Heart left ventricle (tissue), 16 donors: ENCODE measurements around the gene RPL38. TPM values are rescaled to one million over a fixed set of nuclear protein-coding genes. Genes with fewer than 3 reads are reported as not detected.

ENCODE experiments used
- ATAC-seq, 4 donors: fragments of 200-7000 bp; cut with Tn5 transposase; one replicate each; pipeline ENCODE4 v1.9.1; 2020 to 2022; ENCODE audit warnings: moderate library complexity in 4 of 4, mild to moderate bottlenecking in 3 of 4, moderate number of reproducible peaks in 1 of 4
- DNase-seq, 5 donors: peaks; one replicate each; pipeline ENCODE4 v3.0.0-alpha.2; 2020
- H3K27ac ChIP-seq, 12 donors: fragments of 200-600 bp; sonication (generic) in 4 of 12; one replicate each; pipeline versions ENCODE4 v1.5.0 to v1.8.0; 2016 to 2022; ENCODE audit warnings: mild to moderate bottlenecking in 2 of 12
- H3K27me3 ChIP-seq, 9 donors: fragments of 200-600 bp; sonication (generic) in 2 of 9; one replicate each; pipeline versions ENCODE4 v1.5.1 to v1.8.0; 2016 to 2022; ENCODE audit warnings: mild to moderate bottlenecking in 3 of 9
- H3K36me3 ChIP-seq, 9 donors: fragments of 200-600 bp; sonication (generic) in 2 of 9; one replicate each; pipeline versions ENCODE4 v1.5.0 to v1.8.0; 2018 to 2022; ENCODE audit warnings: mild to moderate bottlenecking in 2 of 9
- H3K4me1 ChIP-seq, 12 donors: fragments of 200-600 bp; sonication (generic) in 4 of 12; one replicate each; pipeline versions ENCODE4 v1.5.0 to v1.8.0; 2016 to 2022; ENCODE audit warnings: mild to moderate bottlenecking in 3 of 12
- H3K4me3 ChIP-seq, 12 donors: fragments of 200-600 bp; sonication (generic) in 4 of 12; one replicate each; pipeline versions ENCODE4 v1.5.0 to v1.8.0; 2017 to 2022; ENCODE audit warnings: mild to moderate bottlenecking in 9 of 12, moderate library complexity in 4 of 12
- H3K9me3 ChIP-seq, 12 donors: fragments of 200-600 bp; sonication (generic) in 4 of 12; one replicate each; pipeline versions ENCODE4 v1.5.0 to v1.8.0; 2016 to 2022; ENCODE audit warnings: mild to moderate bottlenecking in 1 of 12
- POLR2A ChIP-seq, 2 donors: fragments of 450-650 bp; IDR thresholded peaks; one replicate each; pipeline ENCODE4 v1.6.1; 2017; ENCODE audit warnings: antibody characterized with exemption in 2 of 2, mild to moderate bottlenecking in 2 of 2, moderate library complexity in 2 of 2
- WGBS, 4 donors: extraction: QIAGEN DNeasy Blood & Tissue Kit in 2 of 4; methylation state at CpG; one replicate each; pipeline versions ENCODE4 v1.1.5 to v1.1.7; 2013 to 2018; 5-methylcytosine and 5-hydroxymethylcytosine counted together
- intact Hi-C, 10 donors: fragments of 100-400 bp; cut with DNase I; formaldehyde crosslinking; loops; one replicate each; pipeline versions ENCODE4 v1.11.1 to v1.14.2; 2022
- polyA plus RNA-seq, 2 donors: library from polyadenylated mRNA; stranded (reverse); fragments of 200-250 nt; gene quantifications; one replicate each; pipeline ENCODE4 v1.2.3, GENCODE V29; 2013
- total RNA-seq, 9 donors: library from RNA; depleted of rRNA in 2 of 9; stranded (reverse); fragments of >200 nt in 2 of 9; fragmentation: NEBNext Ultra II Directional in 3 of 9; extraction: Animal tissue kit (Norgen Biotek cat#: 25700) in 3 of 9; gene quantifications; one replicate each; pipeline versions ENCODE4 v1.1.0 to v1.2.4, GENCODE V29; 2016 to 2023
- TF ChIP-seq, protein P1 (sequence below), 12 donors: fragments of 200-600 bp; sonication (generic) in 4 of 12; IDR thresholded peaks; one replicate each; pipeline versions ENCODE4 v1.5.0 to v1.8.0; 2018 to 2022; ENCODE audit warnings: antibody characterized with exemption in 12 of 12, mild to moderate bottlenecking in 5 of 12
- donor health status: ischemic (EF 13 %, LVEDD 7.1; RV severe dilation, severe dysfunction).
- donor health status: healthy with polysubstance abuse.
- donor health status: DM: no; HTN: yes; CAD: no.
- donor health status: DM: no; HTN: no; CAD: no.
- donor health status: ischemic (EF 25% LVEDD 6.9; RV normal size, moderate dysfunction).
- donor health status: ischemic (EF 25% LVEDD 5.7; RV mildly dilated, moderate dysfunction).
- donor health status: healthy.
- donor health status: DM: yes; HTN: yes; CAD: no.
- donor health status: ischemic (EF 35%, LVEDD 5.7; RV mildly dilated, moderate dysfunction).
- donor health status: nonischemic (EF 11% LVEDD 7.7; RV severe dilation, severe dysfunction).
- donor health status: DM: yes; HTN: yes; CAD: no.
- donor health status: PGD.
- donor health status: ischemic (EF 29% LVEDD 5.4; RV normal size, mild dysfunction).
- donor health status: nonischemic (EF 23%, LVEDD 6.1; RV moderate dilation, normal function).

RPL38 gene
- total and polyA plus RNA-seq, 11 donors, result 244 to 1,830 (median 740) TPM

DNA sequence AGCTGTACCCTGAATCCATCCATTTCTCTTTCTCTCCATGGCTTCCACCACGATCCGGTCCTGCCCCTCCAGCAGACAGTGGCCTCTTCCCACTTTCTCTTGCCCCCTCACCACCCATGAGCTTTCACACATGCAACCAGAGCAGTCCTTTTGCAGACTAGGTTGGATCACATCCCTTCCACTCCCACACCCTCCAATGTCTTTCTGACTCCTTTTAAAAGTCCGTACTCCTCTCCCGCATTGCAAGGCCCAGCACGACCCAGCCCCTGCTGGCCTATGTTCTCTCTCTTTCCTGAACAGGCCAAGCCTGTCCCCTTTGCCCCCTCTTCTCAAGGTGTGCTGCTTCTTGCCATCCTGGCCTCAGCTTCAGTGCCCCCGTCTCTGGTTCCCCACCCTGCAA lies 48.1 kb downstream of the RPL38 start:
- Histone ChIP-seq H3K4me1 (no peaks in the 10 kb centered on the region), H3K27me3 (no peaks in the 10 kb centered on the region), H3K27ac (no peak overlapping the region), H3K36me3 (peaks cover 0 to 47% (median 22%) of the 10 kb centered on the region in 9 donors), H3K4me3 (no peak overlapping the region), H3K9me3 (no peaks in the 10 kb centered on the region)
- intact Hi-C loops, result no loop called here
- DNase-seq, result no peak
- no peak for TF ChIP-seq POLR2A (IDR thresholded peaks at IDR 0.05)
- TF ChIP-seq, protein P1, sequence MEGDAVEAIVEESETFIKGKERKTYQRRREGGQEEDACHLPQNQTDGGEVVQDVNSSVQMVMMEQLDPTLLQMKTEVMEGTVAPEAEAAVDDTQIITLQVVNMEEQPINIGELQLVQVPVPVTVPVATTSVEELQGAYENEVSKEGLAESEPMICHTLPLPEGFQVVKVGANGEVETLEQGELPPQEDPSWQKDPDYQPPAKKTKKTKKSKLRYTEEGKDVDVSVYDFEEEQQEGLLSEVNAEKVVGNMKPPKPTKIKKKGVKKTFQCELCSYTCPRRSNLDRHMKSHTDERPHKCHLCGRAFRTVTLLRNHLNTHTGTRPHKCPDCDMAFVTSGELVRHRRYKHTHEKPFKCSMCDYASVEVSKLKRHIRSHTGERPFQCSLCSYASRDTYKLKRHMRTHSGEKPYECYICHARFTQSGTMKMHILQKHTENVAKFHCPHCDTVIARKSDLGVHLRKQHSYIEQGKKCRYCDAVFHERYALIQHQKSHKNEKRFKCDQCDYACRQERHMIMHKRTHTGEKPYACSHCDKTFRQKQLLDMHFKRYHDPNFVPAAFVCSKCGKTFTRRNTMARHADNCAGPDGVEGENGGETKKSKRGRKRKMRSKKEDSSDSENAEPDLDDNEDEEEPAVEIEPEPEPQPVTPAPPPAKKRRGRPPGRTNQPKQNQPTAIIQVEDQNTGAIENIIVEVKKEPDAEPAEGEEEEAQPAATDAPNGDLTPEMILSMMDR (IDR thresholded peaks at IDR 0.05), result no peak
- WGBS, 4 donors, result 88 to 93% (median 90%) methylated on average over 6 of the region's 6 CpGs
- ATAC-seq, result no peak

- peaks cover 0 to 51% (median 22%) of the 10 kb centered on the region in 9 donors for H3K36me3 ChIP-seq
- H3K27me3 ChIP-seq, result no peaks in the 10 kb centered on the region
- H3K27ac ChIP-seq, result no peak overlapping the region
Observed at GRCh38 chr17:74252211-74252610, 48.7 kb downstream of the RPL38 start.

DNA sequence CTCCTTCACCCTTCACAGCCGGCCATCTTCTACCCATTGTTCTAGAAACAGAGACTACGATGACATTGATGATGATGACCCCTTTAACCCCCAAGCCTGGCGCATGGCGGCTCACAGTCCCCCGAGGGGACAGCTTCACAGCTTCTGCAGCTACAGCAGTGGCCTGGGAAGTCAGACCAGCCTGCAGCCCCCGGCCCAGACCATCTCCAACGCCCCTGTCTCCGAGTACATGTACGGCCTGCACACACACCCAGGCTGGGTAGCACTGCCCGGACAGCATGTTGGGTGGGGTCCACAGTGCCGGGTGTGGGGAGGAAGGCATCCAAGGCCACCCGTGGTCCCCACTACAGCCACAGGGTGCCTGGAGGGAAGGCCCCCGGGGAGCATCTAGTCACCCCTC lies 49.6 kb downstream of the RPL38 start:
- Histone ChIP-seq H3K36me3 (peaks cover 0 to 51% (median 25%) of the 10 kb centered on the region in 9 donors), H3K27me3 (no peaks in the 10 kb centered on the region), H3K4me1 (no peaks in the 10 kb centered on the region), H3K4me3 (no peak overlapping the region), H3K27ac (no peak overlapping the region), H3K9me3 (no peaks in the 10 kb centered on the region)
- no peak for TF ChIP-seq POLR2A (IDR thresholded peaks at IDR 0.05)
- TF ChIP-seq, protein P1 (IDR thresholded peaks at IDR 0.05), result no peak
- intact Hi-C loops, result no loop called here
- WGBS, 4 donors, result 91 to 94% (median 91%) methylated on average over 7 to 13 of the region's 13 CpGs
- DNase-seq (no peak), ATAC-seq (no peak)

More at GRCh38 chr17:74252211-74252610, 48.7 kb downstream of the RPL38 start:
- ATAC-seq, result no peak
- H3K4me1 ChIP-seq, result no peaks in the 10 kb centered on the region
- no peaks in the 10 kb centered on the region for H3K9me3 ChIP-seq
- no peak for DNase-seq
- no peak overlapping the region for H3K4me3 ChIP-seq
- TF ChIP-seq, protein P1 (IDR thresholded peaks at IDR 0.05), result no peak
- no peak for TF ChIP-seq POLR2A (IDR thresholded peaks at IDR 0.05)
- 78 to 82% (median 81%) methylated on average over 7 to 8 of the region's 8 CpGs for WGBS, 4 donors
- intact Hi-C loops, result no loop called here

DNA sequence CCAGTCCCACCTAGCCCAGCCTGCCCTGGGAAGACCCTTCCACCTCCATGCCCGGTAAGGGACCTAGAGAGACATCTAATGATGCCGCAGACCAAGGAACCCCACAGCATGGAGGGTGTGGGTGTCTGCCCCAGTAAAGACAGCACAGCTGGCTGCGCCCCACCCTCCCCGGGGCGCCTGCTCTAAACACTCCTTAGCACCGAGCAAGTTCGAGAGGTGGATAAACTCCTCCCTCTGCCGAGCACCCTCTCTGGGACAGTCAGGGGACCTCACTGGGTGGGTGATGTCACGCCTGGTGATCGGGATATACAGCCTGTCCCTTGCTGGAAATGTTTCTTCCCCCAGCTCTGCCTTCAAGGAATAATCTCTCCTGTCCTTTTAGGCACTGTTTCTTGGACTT lies 53.8 kb downstream of the RPL38 start:
- intact Hi-C loops, result no loop called here
- H3K9me3 ChIP-seq, result no peaks in the 10 kb centered on the region
- no peak for TF ChIP-seq POLR2A (IDR thresholded peaks at IDR 0.05)
- no peak overlapping the region for H3K4me3 ChIP-seq
- DNase-seq (no peak), ATAC-seq (no peak)
- 90 to 93% (median 91%) methylated on average over 6 to 10 of the region's 10 CpGs for WGBS, 4 donors
- peaks cover 0 to 50% (median 32%) of the 10 kb centered on the region in 9 donors for H3K36me3 ChIP-seq
- H3K27ac ChIP-seq, result no peak overlapping the region
- H3K4me1 ChIP-seq, result no peaks in the 10 kb centered on the region
- H3K27me3 ChIP-seq, result no peaks in the 10 kb centered on the region
